Peyer's patch (tissue), 4 donors: Measurements from ENCODE around the gene SORCS1.

Experiments used
- POLR2A ChIP-seq, 2 donors: fragments of 450-650 bp; IDR thresholded peaks; one replicate each; pipeline ENCODE4 v1.5.1; 2017; ENCODE audit warnings: antibody characterized with exemption in 2 of 2, mild to moderate bottlenecking in 2 of 2, moderate library complexity in 2 of 2
- TF ChIP-seq, protein P1 (sequence below), 6 experiments: fragments of 450-650 bp in 4 of 6; fragments of 200-600 bp in 2 of 6; sonication (generic) in 1 of 6; IDR thresholded peaks; one replicate each; pipeline ENCODE4 v1.5.1; 2017 to 2019; ENCODE audit warnings: antibody characterized with exemption in 6 of 6, mild to moderate bottlenecking in 3 of 6, moderate library complexity in 1 of 6

DNA sequence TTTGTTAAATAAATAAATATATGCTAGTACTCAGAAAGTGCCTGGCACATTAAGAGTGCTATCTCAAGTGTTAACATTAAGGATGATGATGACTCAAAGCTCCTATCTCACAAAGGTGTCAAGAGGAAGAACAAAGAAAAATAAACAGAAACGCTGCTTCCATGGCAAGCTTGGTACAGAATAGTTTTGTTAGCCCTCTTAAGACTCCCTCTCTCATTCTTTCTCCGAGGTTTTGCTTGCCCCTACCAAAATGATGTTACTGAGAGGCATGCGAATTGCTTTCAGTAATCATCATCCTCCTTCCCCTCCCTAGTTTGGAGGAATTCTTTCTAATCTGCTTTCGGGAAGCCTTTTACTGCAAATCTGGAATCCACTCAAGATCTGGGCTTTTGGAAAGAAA, 96.7 kb downstream of the SORCS1 start:
- no peak for TF ChIP-seq POLR2A (IDR thresholded peaks at IDR 0.05)
- TF ChIP-seq, protein P1, sequence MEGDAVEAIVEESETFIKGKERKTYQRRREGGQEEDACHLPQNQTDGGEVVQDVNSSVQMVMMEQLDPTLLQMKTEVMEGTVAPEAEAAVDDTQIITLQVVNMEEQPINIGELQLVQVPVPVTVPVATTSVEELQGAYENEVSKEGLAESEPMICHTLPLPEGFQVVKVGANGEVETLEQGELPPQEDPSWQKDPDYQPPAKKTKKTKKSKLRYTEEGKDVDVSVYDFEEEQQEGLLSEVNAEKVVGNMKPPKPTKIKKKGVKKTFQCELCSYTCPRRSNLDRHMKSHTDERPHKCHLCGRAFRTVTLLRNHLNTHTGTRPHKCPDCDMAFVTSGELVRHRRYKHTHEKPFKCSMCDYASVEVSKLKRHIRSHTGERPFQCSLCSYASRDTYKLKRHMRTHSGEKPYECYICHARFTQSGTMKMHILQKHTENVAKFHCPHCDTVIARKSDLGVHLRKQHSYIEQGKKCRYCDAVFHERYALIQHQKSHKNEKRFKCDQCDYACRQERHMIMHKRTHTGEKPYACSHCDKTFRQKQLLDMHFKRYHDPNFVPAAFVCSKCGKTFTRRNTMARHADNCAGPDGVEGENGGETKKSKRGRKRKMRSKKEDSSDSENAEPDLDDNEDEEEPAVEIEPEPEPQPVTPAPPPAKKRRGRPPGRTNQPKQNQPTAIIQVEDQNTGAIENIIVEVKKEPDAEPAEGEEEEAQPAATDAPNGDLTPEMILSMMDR (IDR thresholded peaks at IDR 0.05) = no peak
